Spleen (tissue), 7 donors: ENCODE results near the gene SYDE1.

Experiments used
- CTCF ChIP-seq, 11 experiments: fragments of 200-600 bp in 7 of 11; fragments of 450-650 bp in 4 of 11; sonication (generic) in 4 of 11; IDR thresholded peaks in 8 of 11; conservative IDR thresholded peaks in 3 of 11; 1 replicate in 7 of 11; 2 replicates in 4 of 11; pipeline versions ENCODE4 v1.4.0 to v1.8.0; 2016 to 2021; ENCODE audit warnings: antibody characterized with exemption in 11 of 11, inconsistent platforms in 4 of 11, mild to moderate bottlenecking in 1 of 11
- POLR2A ChIP-seq, 3 donors: fragments of 450-650 bp; IDR thresholded peaks; one replicate each; pipeline ENCODE4 v1.5.1; 2017; ENCODE audit warnings: antibody characterized with exemption in 3 of 3, mild to moderate bottlenecking in 1 of 3
- POLR2AphosphoS5 ChIP-seq, 3 donors: sonication (generic); formaldehyde crosslinking; IDR thresholded peaks; one replicate each; pipeline ENCODE4 v1.5.1; 2017; ENCODE audit warnings: antibody characterized with exemption in 3 of 3
- donor health status: DM: no; HTN: no; CAD: no; lungs with moderate emphysema.
- donor health status: DM: no; HTN: no; CAD: no.
- donor health status: DM: no; HTN: no; CAD: no.

- TF ChIP-seq POLR2A (IDR thresholded peaks at IDR 0.05) (no peak), CTCF (IDR thresholded peaks at IDR 0.05 in 8 of 11, conservative IDR thresholded peaks at IDR 0.05 in 3 of 11) (no peak), POLR2AphosphoS5 (IDR thresholded peaks at IDR 0.05) (no peak)
Observed at GRCh38 chr19:15104411-15104810, 2.8 kb upstream of the SYDE1 start.
